K562 (cell line): Measurements from ENCODE around the gene LILRB3. TPM values are rescaled to one million over a fixed set of nuclear protein-coding genes. Genes with fewer than 3 reads are reported as not detected.

Experiments
- ATAC-seq: fragments of 200-7000 bp; cut with Tn5 transposase; 3 replicates; pipeline ENCODE4 v1.9.1; 2020; ENCODE audit warnings: moderate library complexity
- BruUV-seq: library from RNA; stranded (reverse); fragments of 400-500 nt; replicated peaks from 2 replicates; lab custom pipeline; 2021; lab: Mats Ljungman, UMichigan
- CTCF ChIA-PET: fragments of 300-600 bp; formaldehyde crosslinking; extraction: SDS; loops from one replicate; lab custom pipeline; 2021; ENCODE audit warnings: low intra/inter-chr PET ratio; lab: Yijun Ruan, JAX
- POLR2A ChIA-PET: fragments of 300-600, 350-650 bp; sonication (Branson Sonifier 250); formaldehyde crosslinking; extraction: SDS; loops from one replicate; lab custom pipeline; 2021; ENCODE audit warnings: antibody characterized with exemption, inconsistent platforms; lab: Yijun Ruan, JAX
- DNase-seq, 4 experiments: peaks; one replicate each; pipeline versions ENCODE4 v3.0.0 to v3.0.0-alpha.2; 2011 to 2018; ENCODE audit warnings: low spot score in 3 of 4, mixed read lengths in 3 of 4; ENCODE audit errors: extremely low read depth in 1 of 4
- FAIRE-seq: peaks from 2 replicates; lab custom pipeline; 2011; peaks lifted over from hg19 to GRCh38; lab: Jason Lieb, UNC
- H2AFZ ChIP-seq: 2 replicates; pipeline ENCODE4 v1.6.0; 2011; ENCODE audit warnings: low read depth, low read length, control low read depth, inconsistent platforms
- H3K27ac ChIP-seq: fragments of 200-600 bp; 3 replicates; pipeline ENCODE4 v1.8.0; 2011; ENCODE audit warnings: low read depth, mild to moderate bottlenecking, control low read depth, inconsistent platforms, low read length, moderate library complexity, mixed read lengths; ENCODE audit errors: extremely low read depth
- H3K27me3 ChIP-seq, 2 experiments: fragments of 300-600 bp in 1 of 2; 2 replicates in 1 of 2; 3 replicates in 1 of 2; pipeline versions ENCODE4 v1.6.0 to v1.8.0; 2011; ENCODE audit warnings: inconsistent platforms in 2 of 2, low read length in 2 of 2, mild to moderate bottlenecking in 1 of 2, mixed read lengths in 1 of 2, moderate library complexity in 1 of 2; ENCODE audit not compliant: control insufficient read depth in 2 of 2, insufficient read depth in 2 of 2
- H3K36me3 ChIP-seq: fragments of 300-600 bp; 3 replicates; pipeline ENCODE4 v1.8.0; 2011; ENCODE audit warnings: mild to moderate bottlenecking, low read length, inconsistent platforms; ENCODE audit not compliant: control insufficient read depth, insufficient read depth
- H3K4me1 ChIP-seq, 2 experiments: fragments of 200-600 bp in 1 of 2; replicated peaks in 1 of 2; 2 replicates in 1 of 2; 3 replicates in 1 of 2; pipeline versions ENCODE4 v1.5.1 to v1.8.0; 2011; ENCODE audit warnings: inconsistent platforms in 2 of 2, low read length in 2 of 2, mild to moderate bottlenecking in 1 of 2, mixed read lengths in 1 of 2, moderate library complexity in 1 of 2; ENCODE audit not compliant: control insufficient read depth in 2 of 2, insufficient read depth in 2 of 2
- H3K4me2 ChIP-seq: 2 replicates; pipeline ENCODE4 v1.6.1; 2011; ENCODE audit warnings: low read length, control low read depth, inconsistent platforms, mixed read lengths; ENCODE audit not compliant: insufficient read depth
- H3K4me3 ChIP-seq: fragments of 200-600 bp; sonication (generic), shearing (Covaris generic); 2 replicates; pipeline ENCODE4 v1.5.1; 2016; ENCODE audit warnings: control low read depth, inconsistent platforms
- H3K79me2 ChIP-seq: fragments of 200-600 bp; 3 replicates; pipeline ENCODE4 v1.8.0; 2011; ENCODE audit warnings: low read length, inconsistent platforms; ENCODE audit not compliant: control insufficient read depth, insufficient read depth
- H3K9ac ChIP-seq, 2 experiments: 2 replicates each; pipeline versions ENCODE4 v1.6.0 to v1.6.1; 2011; ENCODE audit warnings: low read depth in 2 of 2, low read length in 2 of 2, control low read depth in 1 of 2, inconsistent platforms in 1 of 2, mild to moderate bottlenecking in 1 of 2, mixed read lengths in 1 of 2; ENCODE audit not compliant: insufficient read depth in 1 of 2
- H3K9me1 ChIP-seq: one replicate; pipeline ENCODE4 v1.6.0; 2011; ENCODE audit warnings: inconsistent platforms, mild to moderate bottlenecking, low read length, moderate library complexity; ENCODE audit not compliant: control insufficient read depth, insufficient read depth
- H3K9me3 ChIP-seq: replicated peaks from 2 replicates; pipeline ENCODE4 v1.5.1; 2011; ENCODE audit warnings: low read depth, low read length, inconsistent platforms; ENCODE audit not compliant: control insufficient read depth, insufficient read depth
- H4K20me1 ChIP-seq: replicated peaks from 2 replicates; pipeline ENCODE4 v1.6.1; 2011; ENCODE audit warnings: low read length, inconsistent platforms, mixed read lengths; ENCODE audit not compliant: control insufficient read depth, insufficient read depth
- U2AF1 ChIP-seq: fragments of 200-400 bp; formaldehyde crosslinking; optimal IDR thresholded peaks from 2 replicates; pipeline ENCODE3; 2017; ENCODE audit warnings: mild to moderate bottlenecking, low read depth, low read length, moderate library complexity
- ZNF311 ChIP-seq: fragments of 250-450 bp; sonication (Bioruptor Pico); IDR thresholded peaks from 2 replicates; pipeline ENCODE4 v1.4.0; 2020; ENCODE audit warnings: mild to moderate bottlenecking, moderate library complexity
- WGBS: fragments of 100-300 bp; shearing (Covaris generic); methylation state at CpG from one replicate; pipeline ENCODE4 v1.1.6; 2016; ENCODE audit warnings: low coverage, mixed read lengths; ENCODE audit not compliant: insufficient coverage; ENCODE audit errors: missing lambda C conversion rate; 5-methylcytosine and 5-hydroxymethylcytosine counted together
- in situ Hi-C: fragments of 300-500 bp; cut with MboI; formaldehyde crosslinking; loops from 4 replicates; pipeline ENCODE4 v1.15.0; 2018; ENCODE audit warnings: inconsistent platforms, mixed read lengths
- intact Hi-C: fragments of 100-400 bp; cut with micrococcal nuclease; formaldehyde crosslinking; loops from 2 replicates; pipeline ENCODE4 v1.14.2; 2022
- polyA plus RNA-seq, 8 experiments: library from polyadenylated mRNA; depleted of rRNA in 4 of 8; stranded (reverse) in 5 of 8; unstranded in 3 of 8; fragments of >200 nt; fragmentation: Nextera tagmentation in 2 of 8; fragmentation: Illumina TruSeq in 1 of 8; extraction: Ambion mirVana in 2 of 8; extraction: Trizol in 1 of 8; gene quantifications; 2 replicates each; pipeline versions ENCODE4 v1.2.1 to v1.2.3, GENCODE V29; 2011 to 2014; ENCODE audit warnings: inconsistent platforms in 1 of 8, missing spikeins in 1 of 8
- total RNA-seq, 7 experiments: library from RNA; depleted of rRNA in 6 of 7; stranded (reverse); fragments of >200 nt in 6 of 7; fragmentation: Illumina TruSeq in 2 of 7; extraction: Trizol in 2 of 7; gene quantifications; 2 replicates each; pipeline versions ENCODE4 v1.2.1 to v1.2.3, GENCODE V29; 2011 to 2021; ENCODE audit warnings: low replicate concordance in 1 of 7
- TF ChIP-seq, protein P1 (sequence below): sonication (generic); formaldehyde crosslinking; IDR thresholded peaks from 2 replicates; pipeline ENCODE4 v1.8.0; 2022; ENCODE audit warnings: mild to moderate bottlenecking, low read depth, missing genetic modification reagents
- TF ChIP-seq, protein P2 (sequence below): sonication (generic); IDR thresholded peaks from 2 replicates; pipeline ENCODE4 v1.6.1; 2016
- TF ChIP-seq, protein P3 (sequence below), 2 experiments: fragments of 450-650 bp; conservative IDR thresholded peaks; 2 replicates each; pipeline ENCODE4 v1.6.1; 2017; ENCODE audit warnings: mild to moderate bottlenecking in 2 of 2, moderate library complexity in 2 of 2

LILRB3 gene
- total and polyA plus RNA-seq, 9 of the 15 experiments (the other 6 are each of a cell fraction or from before 2014, with no cell fraction given): 0.01 to 0.09 TPM; not detected in 7

DNA sequence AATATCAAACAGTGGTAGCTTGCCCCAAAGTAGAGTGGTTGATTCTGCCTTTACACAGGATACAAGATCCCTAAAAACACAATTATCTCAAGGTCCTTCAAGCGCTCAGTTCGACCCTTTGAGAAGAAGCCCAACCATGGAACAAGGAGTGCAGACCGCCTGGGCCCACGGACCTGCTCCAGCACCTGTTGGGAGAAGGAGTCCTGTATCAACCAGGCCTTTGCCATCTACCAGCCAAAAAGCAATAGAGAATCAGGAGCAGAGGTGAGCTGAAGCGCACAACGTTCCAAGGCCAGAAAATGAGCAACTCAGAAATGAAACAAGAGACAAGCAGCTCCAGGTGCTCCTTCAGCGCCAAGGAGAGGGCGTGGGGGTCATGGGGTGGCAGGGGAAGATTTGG, 6.3 kb upstream of the LILRB3 start:
- 28% methylated on average over 8 of the region's 8 CpGs for WGBS
- Histone ChIP-seq H3K9me3 (no peaks in the 10 kb centered on the region), H3K79me2 (no peaks in the 10 kb centered on the region), H4K20me1 (no peaks in the 10 kb centered on the region), H3K4me1 (peaks cover 4 to 6% of the 10 kb centered on the region in 2 experiments; a peak in 4 of 5 replicates), H3K4me3 (no peak overlapping the region), H3K4me2 (no peak overlapping the region), H3K27me3 (peaks cover 12 to 25% of the 10 kb centered on the region in 2 experiments), H3K36me3 (no peaks in the 10 kb centered on the region), H2AFZ (no peak overlapping the region), H3K27ac (no peak overlapping the region), H3K9me1 (no peaks in the 10 kb centered on the region), H3K9ac (no peak overlapping the region)
- ChIA-PET CTCF (no interaction called here), POLR2A (interaction anchor here (0.7 to 1.6 kb wide), 5 partner anchors 11 to 69 kb away, joined by 3 to 6 read pairs (median 5); no protein-coding TSS in a partner anchor)
- FAIRE-seq (no peak), ATAC-seq (no peak), DNase-seq (no peak)
- intact Hi-C loops: no loop called here
- no TSS peak for BruUV-seq
- TF ChIP-seq, protein P1, sequence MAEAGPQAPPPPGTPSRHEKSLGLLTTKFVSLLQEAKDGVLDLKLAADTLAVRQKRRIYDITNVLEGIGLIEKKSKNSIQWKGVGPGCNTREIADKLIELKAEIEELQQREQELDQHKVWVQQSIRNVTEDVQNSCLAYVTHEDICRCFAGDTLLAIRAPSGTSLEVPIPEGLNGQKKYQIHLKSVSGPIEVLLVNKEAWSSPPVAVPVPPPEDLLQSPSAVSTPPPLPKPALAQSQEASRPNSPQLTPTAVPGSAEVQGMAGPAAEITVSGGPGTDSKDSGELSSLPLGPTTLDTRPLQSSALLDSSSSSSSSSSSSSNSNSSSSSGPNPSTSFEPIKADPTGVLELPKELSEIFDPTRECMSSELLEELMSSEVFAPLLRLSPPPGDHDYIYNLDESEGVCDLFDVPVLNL (CRISPR knock-in tag): no peak
- TF ChIP-seq, protein P2, sequence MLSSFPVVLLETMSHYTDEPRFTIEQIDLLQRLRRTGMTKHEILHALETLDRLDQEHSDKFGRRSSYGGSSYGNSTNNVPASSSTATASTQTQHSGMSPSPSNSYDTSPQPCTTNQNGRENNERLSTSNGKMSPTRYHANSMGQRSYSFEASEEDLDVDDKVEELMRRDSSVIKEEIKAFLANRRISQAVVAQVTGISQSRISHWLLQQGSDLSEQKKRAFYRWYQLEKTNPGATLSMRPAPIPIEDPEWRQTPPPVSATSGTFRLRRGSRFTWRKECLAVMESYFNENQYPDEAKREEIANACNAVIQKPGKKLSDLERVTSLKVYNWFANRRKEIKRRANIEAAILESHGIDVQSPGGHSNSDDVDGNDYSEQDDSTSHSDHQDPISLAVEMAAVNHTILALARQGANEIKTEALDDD: no peak
- TF ChIP-seq ZNF311 (no peak), U2AF1 (no peak)
- TF ChIP-seq, protein P3, sequence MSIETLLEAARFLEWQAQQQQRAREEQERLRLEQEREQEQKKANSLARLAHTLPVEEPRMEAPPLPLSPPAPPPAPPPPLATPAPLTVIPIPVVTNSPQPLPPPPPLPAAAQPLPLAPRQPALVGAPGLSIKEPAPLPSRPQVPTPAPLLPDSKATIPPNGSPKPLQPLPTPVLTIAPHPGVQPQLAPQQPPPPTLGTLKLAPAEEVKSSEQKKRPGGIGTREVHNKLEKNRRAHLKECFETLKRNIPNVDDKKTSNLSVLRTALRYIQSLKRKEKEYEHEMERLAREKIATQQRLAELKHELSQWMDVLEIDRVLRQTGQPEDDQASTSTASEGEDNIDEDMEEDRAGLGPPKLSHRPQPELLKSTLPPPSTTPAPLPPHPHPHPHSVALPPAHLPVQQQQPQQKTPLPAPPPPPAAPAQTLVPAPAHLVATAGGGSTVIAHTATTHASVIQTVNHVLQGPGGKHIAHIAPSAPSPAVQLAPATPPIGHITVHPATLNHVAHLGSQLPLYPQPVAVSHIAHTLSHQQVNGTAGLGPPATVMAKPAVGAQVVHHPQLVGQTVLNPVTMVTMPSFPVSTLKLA (conservative IDR thresholded peaks at IDR 0.05): no peak
- in situ Hi-C loops: loop anchor here (5.0 kb wide), 1 partner anchor 67 kb away; no protein-coding TSS in a partner anchor
